Panc1 (cell line): Measurements from ENCODE around the gene MPO. TPM values are rescaled to one million over a fixed set of nuclear protein-coding genes. Genes with fewer than 3 reads are reported as not detected.

Source experiments
- ATAC-seq: fragments of 200-7000 bp; cut with Tn5 transposase; 2 replicates; pipeline ENCODE4 v1.9.1; 2020; ENCODE audit warnings: mild to moderate bottlenecking, moderate library complexity
- BruUV-seq: library from RNA; stranded (reverse); fragments of 400-500 nt; replicated peaks from 2 replicates; lab custom pipeline; 2021; lab: Mats Ljungman, UMichigan
- CTCF ChIA-PET: fragments of 300-600 bp; sonication (Branson Sonifier 250); formaldehyde crosslinking; loops from one replicate; lab custom pipeline; 2022; ENCODE audit warnings: antibody characterized with exemption; lab: Charles Lee
- POLR2A ChIA-PET: fragments of 300-600 bp; sonication (Branson Sonifier 250); formaldehyde crosslinking; loops from one replicate; lab custom pipeline; 2022; ENCODE audit warnings: antibody characterized with exemption; lab: Charles Lee
- DNase-seq: peaks from one replicate; pipeline ENCODE4 v3.0.0-alpha.2; 2010; ENCODE audit warnings: low read depth, low spot score
- H3K27ac ChIP-seq: 2 replicates; pipeline ENCODE4 v1.5.1; 2011; ENCODE audit warnings: mild to moderate bottlenecking, low read length, inconsistent platforms
- H3K27me3 ChIP-seq: fragments of 200-500 bp; sonication (Bioruptor generic); 2 replicates; pipeline ENCODE4 v1.6.0; 2014; ENCODE audit warnings: low read length, inconsistent platforms; ENCODE audit not compliant: control insufficient read depth, insufficient read depth
- H3K36me3 ChIP-seq: fragments of 200-500 bp; sonication (Bioruptor generic); 2 replicates; pipeline ENCODE4 v1.5.1; 2014; ENCODE audit warnings: inconsistent platforms, mild to moderate bottlenecking, low read length, moderate library complexity; ENCODE audit not compliant: control insufficient read depth, insufficient read depth
- H3K4me1 ChIP-seq: 2 replicates; pipeline ENCODE4 v1.5.1; 2011; ENCODE audit warnings: inconsistent platforms, mild to moderate bottlenecking, low read length, moderate library complexity; ENCODE audit not compliant: control insufficient read depth, insufficient read depth
- H3K4me3 ChIP-seq, 2 experiments: 2 replicates each; pipeline ENCODE4 v1.5.1; 2011 to 2012; ENCODE audit warnings: low read depth in 2 of 2, low read length in 2 of 2, mild to moderate bottlenecking in 2 of 2, inconsistent platforms in 1 of 2, moderate library complexity in 1 of 2
- H3K9me3 ChIP-seq: fragments of 200-500 bp; sonication (Bioruptor generic); 2 replicates; pipeline ENCODE4 v1.5.1; 2014; ENCODE audit warnings: low read depth, mild to moderate bottlenecking, inconsistent platforms, low read length, moderate library complexity; ENCODE audit not compliant: control insufficient read depth, insufficient read depth
- CTCF ChIP-seq: fragments of 450-650 bp; IDR thresholded peaks from 2 replicates; pipeline ENCODE4 v1.5.1; 2017; ENCODE audit warnings: mild to moderate bottlenecking
- POLR2AphosphoS5 ChIP-seq: IDR thresholded peaks from 2 replicates; pipeline ENCODE4 v1.6.1; 2012; ENCODE audit warnings: mild to moderate bottlenecking, low read depth, low read length, moderate library complexity
- REST ChIP-seq, 2 experiments: IDR thresholded peaks; 2 replicates each; pipeline ENCODE4 v1.6.1; 2011 to 2012; ENCODE audit warnings: low read depth in 2 of 2, control low read depth in 1 of 2, low read length in 1 of 2, mild to moderate bottlenecking in 1 of 2, moderate library complexity in 1 of 2; ENCODE audit not compliant: insufficient read depth in 1 of 2
- SIN3A ChIP-seq: IDR thresholded peaks from 2 replicates; pipeline ENCODE4 v1.6.1; 2012; ENCODE audit warnings: low read depth, mild to moderate bottlenecking, low read length, moderate library complexity, borderline replicate concordance; ENCODE audit not compliant: insufficient read depth
- TCF7L2 ChIP-seq: IDR thresholded peaks from 2 replicates; pipeline ENCODE4 v1.6.1; 2011; ENCODE audit warnings: mild to moderate bottlenecking, low read depth, low read length, inconsistent platforms
- in situ Hi-C: cut with HindIII; loops from 2 replicates; pipeline ENCODE4 v1.10.0; 2016; ENCODE audit warnings: low sequenced_read_pairs, low pct_unique_long_range_greater_than_20kb
- intact Hi-C: fragments of 100-400 bp; cut with micrococcal nuclease; formaldehyde crosslinking; loops from one replicate; pipeline ENCODE4 v1.10.0; 2022; ENCODE audit not compliant: unreplicated experiment
- total RNA-seq: library from RNA; stranded (reverse); gene quantifications from one replicate; pipeline ENCODE4 v1.2.1, GENCODE V29; 2021; ENCODE audit not compliant: unreplicated experiment

MPO gene
- total RNA-seq, 1 experiment from 2014 or later, result not detected

DNA sequence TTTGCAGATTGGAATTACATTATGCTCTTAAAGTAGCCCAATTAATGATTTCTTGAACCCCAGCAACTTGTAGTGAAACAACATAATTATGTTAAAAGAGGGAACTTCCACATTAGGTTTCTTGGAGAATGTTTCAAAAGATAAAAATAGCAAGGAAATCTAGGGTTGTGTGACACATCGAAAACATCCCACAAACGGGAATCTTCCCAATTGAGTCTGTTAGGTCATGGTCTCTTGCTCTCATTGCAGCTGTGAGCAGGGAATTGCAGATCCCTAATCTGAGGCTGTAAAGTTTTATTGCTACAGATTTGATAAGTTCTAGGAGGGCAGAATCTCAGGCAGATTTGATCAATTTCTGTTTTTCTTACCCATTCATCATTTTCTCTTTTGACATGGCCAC lies 49.1 kb downstream of the MPO start:
- peaks cover 7% of the 10 kb centered on the region for H3K27me3 ChIP-seq
- in situ Hi-C loops, result no loop called here

GRCh38 chr17:58229881-58230280 lies 50.9 kb downstream of the MPO start:
- intact Hi-C loops, result no loop called here
- Histone ChIP-seq H3K4me1 (no peaks in the 10 kb centered on the region), H3K27ac (no peak overlapping the region), H3K9me3 (no peaks in the 10 kb centered on the region), H3K4me3 (no peak overlapping the region), H3K36me3 (no peaks in the 10 kb centered on the region), H3K27me3 (peaks cover 3% of the 10 kb centered on the region)
- in situ Hi-C loops, result no loop called here
- TF ChIP-seq REST (IDR thresholded peaks at IDR 0.05; ENCODE audit: insufficient read depth in 1 of 2, low read depth in 2 of 2, low read length in 1 of 2) (no peak), POLR2AphosphoS5 (no peak), SIN3A (no peak)
- ATAC-seq (no peak), DNase-seq (no peak)
- ChIA-PET CTCF (no interaction called here), POLR2A (interaction anchor here (0.6 kb wide), 1 partner anchor 21 kb away, joined by 3 read pairs; no protein-coding TSS in a partner anchor)
- no TSS peak for BruUV-seq

More for the DNA sequence above, 49.1 kb downstream of the MPO start:
- ChIA-PET POLR2A (no interaction called here), CTCF (no interaction called here)
- DNase-seq, result no peak
- H3K27ac ChIP-seq, result no peak overlapping the region
- no peak for ATAC-seq
- H3K9me3 ChIP-seq, result no peaks in the 10 kb centered on the region
- intact Hi-C loops, result no loop called here
- no peaks in the 10 kb centered on the region for H3K4me1 ChIP-seq
- H3K4me3 ChIP-seq, result no peak overlapping the region
- no TSS peak for BruUV-seq
- TF ChIP-seq CTCF, result no peak
- no peak for TF ChIP-seq SIN3A
- no peak for TF ChIP-seq TCF7L2
- TF ChIP-seq REST (IDR thresholded peaks at IDR 0.05; ENCODE audit: insufficient read depth in 1 of 2, low read depth in 2 of 2, low read length in 1 of 2), result no peak
- TF ChIP-seq POLR2AphosphoS5, result no peak
- H3K36me3 ChIP-seq, result no peaks in the 10 kb centered on the region
